Right ventricle myocardium inferior (tissue), 1 donor: ENCODE measurements around the gene IVL. TPM values are rescaled to one million over a fixed set of nuclear protein-coding genes. Genes with fewer than 3 reads are reported as not detected.

Source experiments
- ATAC-seq: fragments of 200-7000 bp; cut with Tn5 transposase; one replicate; pipeline ENCODE4 v1.9.1; 2020; ENCODE audit warnings: mild to moderate bottlenecking, moderate library complexity
- DNase-seq: peaks from one replicate; pipeline ENCODE4 v3.0.0; 2021; ENCODE audit errors: missing footprints
- intact Hi-C: fragments of 100-400 bp; cut with DNase I; formaldehyde crosslinking; loops from one replicate; pipeline ENCODE4 v1.11.0; 2022
- total RNA-seq: library from RNA; stranded (reverse); fragmentation: NEBNext Ultra II Directional; extraction: Animal tissue kit (Norgen Biotek cat#: 25700); gene quantifications from one replicate; pipeline ENCODE4 v1.2.1, GENCODE V29; 2021
- donor health status: DM: no; HTN: yes; CAD: no; lungs with severe emphysema.

Gene IVL
- total RNA-seq, 1 donor from 2014 or later, result not detected

GRCh38 chr1:152941037-152941711, 32.8 kb downstream of the IVL start:
- intact Hi-C loops, result no loop called here
- ATAC-seq (no peak), DNase-seq (no peak)

- no peak for DNase-seq
- no peak for ATAC-seq
Observed at GRCh38 chr1:152942161-152942560, 33.8 kb downstream of the IVL start.

GRCh38 chr1:152946248-152946647, 37.9 kb downstream of the IVL start:
- ATAC-seq (no peak), DNase-seq (no peak)
- intact Hi-C loops, result no loop called here

More at GRCh38 chr1:152942161-152942560, 33.8 kb downstream of the IVL start:
- intact Hi-C loops, result no loop called here

- ATAC-seq, result no peak
- intact Hi-C loops, result no loop called here
Observed at GRCh38 chr1:152946651-152947256, 38.4 kb downstream of the IVL start, which contains the start of gene SPRR5. TSS of gene SPRR5 (plus strand) at chr1:152947206. CDS start at chr1:152948555, 1,349 bp downstream.

GRCh38 chr1:152951711-152952110, 43.4 kb downstream of the IVL start:
- intact Hi-C loops, result no loop called here
- no peak for ATAC-seq
- DNase-seq, result no peak

More at GRCh38 chr1:152946651-152947256, 38.4 kb downstream of the IVL start, which contains the start of gene SPRR5:
- DNase-seq, result no peak

GRCh38 chr1:152953761-152954160, 45.4 kb downstream of the IVL start:
- ATAC-seq (no peak), DNase-seq (no peak)
- intact Hi-C loops, result no loop called here

- intact Hi-C loops, result no loop called here
- no peak for ATAC-seq
- DNase-seq, result no peak
Observed at GRCh38 chr1:152954436-152954835, 46.1 kb downstream of the IVL start.

- DNase-seq (no peak), ATAC-seq (no peak)
- intact Hi-C loops, result no loop called here
Observed at GRCh38 chr1:152957561-152957960, 49.2 kb downstream of the IVL start.

GRCh38 chr1:152959273-152959672, 50.9 kb downstream of the IVL start:
- intact Hi-C loops, result no loop called here
- DNase-seq (no peak), ATAC-seq (no peak)

- DNase-seq, result no peak
- no peak for ATAC-seq
- intact Hi-C loops, result no loop called here
Observed at GRCh38 chr1:152959801-152960451, 51.6 kb downstream of the IVL start.

- intact Hi-C loops, result no loop called here
- ATAC-seq, result no peak
- DNase-seq, result no peak
Observed at GRCh38 chr1:152960452-152961044, 52.2 kb downstream of the IVL start.

Other genes with a start within 250 kb of the IVL start
- not detected for gene LCE2D, start 245.2 kb upstream of the IVL start, total RNA-seq
- gene LCE2C, start 233.3 kb upstream of the IVL start, total RNA-seq, result not detected
- not detected for gene LCE2B, start 222.4 kb upstream of the IVL start, total RNA-seq
- gene LCE2A, start 210.2 kb upstream of the IVL start, total RNA-seq, result not detected
- gene LCE4A, start 200.4 kb upstream of the IVL start, total RNA-seq, result not detected
- gene KPRP, start 150.5 kb upstream of the IVL start, total RNA-seq, result not detected
- not detected for gene LCE1F, start 133.4 kb upstream of the IVL start, total RNA-seq
- not detected for gene LCE1E, start 122.3 kb upstream of the IVL start, total RNA-seq
- gene LCE1D, start 111.8 kb upstream of the IVL start, total RNA-seq, result not detected
- gene LCE1C, start 101.9 kb upstream of the IVL start, total RNA-seq, result not detected
- gene LCE1B, start 96.6 kb upstream of the IVL start, total RNA-seq, result not detected
- not detected for gene LCE1A, start 81.1 kb upstream of the IVL start, total RNA-seq
- gene LCE6A, start 65.7 kb upstream of the IVL start, total RNA-seq, result not detected
- gene LCE7A, start 48.5 kb upstream of the IVL start, total RNA-seq, result not detected
- not detected for gene SMCP, start 30.2 kb upstream of the IVL start, total RNA-seq
- not detected for gene SPRR5, start 38.7 kb downstream of the IVL start, total RNA-seq
- gene SPRR4, start 62.1 kb downstream of the IVL start, total RNA-seq, result not detected
- not detected for gene SPRR1A, start 75.5 kb downstream of the IVL start, total RNA-seq
- not detected for gene SPRR3, start 93.2 kb downstream of the IVL start, total RNA-seq
- gene SPRR1B, start 122.7 kb downstream of the IVL start, total RNA-seq, result not detected
- gene SPRR2D, start 132.6 kb downstream of the IVL start, total RNA-seq, result not detected
- gene SPRR2A, start 149.0 kb downstream of the IVL start, total RNA-seq, result not detected
- gene SPRR2B, start 163.1 kb downstream of the IVL start, total RNA-seq, result not detected
- gene SPRR2E, start 186.0 kb downstream of the IVL start, total RNA-seq, result not detected
- gene SPRR2F, start 205.0 kb downstream of the IVL start, total RNA-seq, result not detected
- not detected for gene SPRR2G, start 242.3 kb downstream of the IVL start, total RNA-seq